IPS-18a (cell line): ENCODE data around the gene MIER1.
"Not testable (repeated sequence)": the region's sequence is repeated elsewhere in the genome, so short reads cannot be mapped to it uniquely, and the experiment has no call there.

Experiments used
- H3K27ac ChIP-seq: one replicate; pipeline ENCODE4 v1.5.1; 2013; ENCODE audit warnings: low read length
- H3K27me3 ChIP-seq: one replicate; pipeline ENCODE4 v1.6.1; 2013; ENCODE audit warnings: mild to moderate bottlenecking, low read length; ENCODE audit not compliant: control insufficient read depth, insufficient read depth
- H3K36me3 ChIP-seq: one replicate; pipeline ENCODE4 v1.6.1; 2013; ENCODE audit warnings: low read depth, low read length; ENCODE audit not compliant: control insufficient read depth
- H3K4me1 ChIP-seq: one replicate; pipeline ENCODE4 v1.6.1; 2013; ENCODE audit warnings: low read depth, low read length; ENCODE audit not compliant: control insufficient read depth
- H3K4me3 ChIP-seq: one replicate; pipeline ENCODE4 v1.5.1; 2013; ENCODE audit warnings: low read length
- H3K9ac ChIP-seq: one replicate; pipeline ENCODE4 v1.6.1; 2013; ENCODE audit warnings: mild to moderate bottlenecking, low read length, moderate library complexity
- H3K9me3 ChIP-seq: one replicate; pipeline ENCODE4 v1.6.1; 2013; ENCODE audit warnings: low read depth, low read length; ENCODE audit not compliant: control insufficient read depth

Gene MIER1

GRCh38 chr1:66924756-66925557 is at the start of gene MIER1, which contains the start of gene DNAI4:
MIER1 (plus strand) TSS chr1:66924990; CDS start chr1:66925029, 39 bp downstream.
DNAI4 (minus strand) TSS chr1:66924856; CDS start chr1:66924831, 25 bp downstream.
- Histone ChIP-seq H3K4me3 (peak within 1 kb of the TSS; percentile 87), H3K4me1 (peaks cover 19% of the 10 kb centered on the region), H3K27ac (peak within 1 kb of the TSS; percentile 94), H3K9ac (peak within 1 kb of the TSS; percentile 94), H3K27me3 (no peaks in the 10 kb centered on the region), H3K36me3 (no peaks in the 10 kb centered on the region), H3K9me3 (no peaks in the 10 kb centered on the region)

- no peaks in the 10 kb centered on the region for H3K4me1 ChIP-seq
- no peaks in the 10 kb centered on the region for H3K36me3 ChIP-seq
- no peak overlapping the region for H3K4me3 ChIP-seq
- H3K9ac ChIP-seq = no peak overlapping the region
- H3K27me3 ChIP-seq = no peaks in the 10 kb centered on the region
- H3K27ac ChIP-seq = no peak overlapping the region
- peaks cover 3% of the 10 kb centered on the region for H3K9me3 ChIP-seq
These were observed 48.1 kb upstream of the MIER1 start for GRCh38 chr1:66876664-66877063.

- Histone ChIP-seq H3K27ac (no peak overlapping the region), H3K36me3 (no peaks in the 10 kb centered on the region), H3K4me1 (no peaks in the 10 kb centered on the region), H3K9me3 (no peaks in the 10 kb centered on the region), H3K9ac (no peak overlapping the region), H3K27me3 (no peaks in the 10 kb centered on the region), H3K4me3 (no peak overlapping the region)
These were observed 35.8 kb upstream of the MIER1 start for GRCh38 chr1:66889030-66889429.

- no peaks in the 10 kb centered on the region for H3K4me1 ChIP-seq
- no peaks in the 10 kb centered on the region for H3K36me3 ChIP-seq
- H3K27ac ChIP-seq = no peak overlapping the region
- no peaks in the 10 kb centered on the region for H3K27me3 ChIP-seq
- H3K9me3 ChIP-seq = no peaks in the 10 kb centered on the region
- no peak overlapping the region for H3K9ac ChIP-seq
- H3K4me3 ChIP-seq = no peak overlapping the region
These were observed 34.2 kb upstream of the MIER1 start for GRCh38 chr1:66890621-66891020.

DNA sequence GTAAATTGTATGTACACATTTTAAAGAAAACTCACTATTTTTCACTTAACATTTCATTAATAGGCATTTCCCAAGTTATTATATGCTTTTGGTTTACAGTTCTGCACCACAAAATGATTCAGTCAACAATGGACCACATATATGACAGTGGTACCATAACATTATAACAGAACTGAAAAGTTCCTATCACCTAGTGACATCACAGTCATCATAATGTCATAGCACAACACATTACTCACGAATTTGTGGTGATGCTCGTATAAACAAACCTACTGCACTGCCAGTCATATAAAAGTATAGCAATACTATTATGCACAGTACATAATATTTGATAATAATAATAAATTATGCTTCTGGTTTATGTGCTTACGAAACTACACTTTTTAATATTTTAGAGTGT is 31.1 kb upstream of the MIER1 start:
- H3K4me3 ChIP-seq = no peak overlapping the region
- H3K9ac ChIP-seq = no peak overlapping the region
- no peaks in the 10 kb centered on the region for H3K27me3 ChIP-seq
- H3K9me3 ChIP-seq = no peaks in the 10 kb centered on the region
- H3K36me3 ChIP-seq = no peaks in the 10 kb centered on the region
- no peak overlapping the region for H3K27ac ChIP-seq
- H3K4me1 ChIP-seq = no peaks in the 10 kb centered on the region

GRCh38 chr1:66915203-66915602 is 9.6 kb upstream of the MIER1 start:
- H3K36me3 ChIP-seq, H3K4me3 ChIP-seq, H3K9ac ChIP-seq, H3K4me1 ChIP-seq, H3K27ac ChIP-seq, H3K27me3 ChIP-seq: not testable (repeated sequence)
- peaks cover 11% of the 10 kb centered on the region for H3K9me3 ChIP-seq

DNA sequence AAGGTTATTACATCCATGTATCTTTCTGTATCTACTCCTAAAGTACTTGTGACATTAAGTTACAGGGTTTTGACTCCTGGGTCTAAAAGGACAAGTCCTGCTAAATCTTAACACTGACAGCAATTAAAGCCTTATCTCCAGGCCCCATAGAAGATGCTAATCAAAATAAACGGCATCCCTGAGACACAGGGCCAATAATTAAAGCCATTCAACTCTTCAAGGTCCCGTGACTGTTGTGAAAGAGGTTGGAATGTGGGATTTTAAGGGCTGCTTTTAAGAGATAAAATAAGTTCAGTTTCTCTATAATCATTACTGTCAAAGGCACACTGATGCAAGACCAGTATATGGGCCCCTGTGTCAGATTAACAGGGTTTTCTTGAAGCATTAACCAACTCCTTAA is 8.5 kb upstream of the MIER1 start:
- Histone ChIP-seq H3K4me1 (peaks cover 7% of the 10 kb centered on the region), H3K27ac (no peak overlapping the region), H3K9ac (no peak overlapping the region), H3K4me3 (no peak overlapping the region), H3K36me3 (no peaks in the 10 kb centered on the region), H3K27me3 (no peaks in the 10 kb centered on the region), H3K9me3 (peaks cover 11% of the 10 kb centered on the region)

DNA sequence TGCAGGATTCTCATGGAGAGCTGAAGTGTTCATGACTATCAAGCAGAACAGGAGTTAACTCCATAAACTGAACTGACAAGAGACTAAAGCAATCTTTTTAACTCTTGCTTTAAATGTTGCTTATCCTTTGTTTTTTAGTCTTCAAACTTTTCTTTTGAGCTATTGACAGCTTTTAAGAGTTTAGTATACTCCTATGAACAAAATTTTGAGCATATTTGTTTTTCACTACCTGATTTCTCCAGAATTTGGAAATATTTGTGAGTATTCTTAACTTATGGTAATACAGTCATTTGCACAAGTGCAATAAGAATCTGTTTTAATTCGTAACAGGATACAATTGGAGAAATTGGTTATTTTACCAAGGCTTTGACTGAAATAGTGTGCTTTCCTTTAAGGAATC is 7.3 kb upstream of the MIER1 start:
- H3K27ac ChIP-seq = no peak overlapping the region
- H3K36me3 ChIP-seq = no peaks in the 10 kb centered on the region
- peaks cover 5% of the 10 kb centered on the region for H3K4me1 ChIP-seq
- H3K9me3 ChIP-seq = peaks cover 11% of the 10 kb centered on the region
- H3K4me3 ChIP-seq = no peak overlapping the region
- H3K9ac ChIP-seq = no peak overlapping the region
- H3K27me3 ChIP-seq = no peaks in the 10 kb centered on the region

- Histone ChIP-seq H3K4me3 (no peak overlapping the region), H3K4me1 (peaks cover 10% of the 10 kb centered on the region), H3K36me3 (no peaks in the 10 kb centered on the region), H3K27me3 (no peaks in the 10 kb centered on the region), H3K27ac (no peak overlapping the region), H3K9me3 (peaks cover 11% of the 10 kb centered on the region), H3K9ac (no peak overlapping the region)
These were observed 5.7 kb upstream of the MIER1 start for GRCh38 chr1:66919063-66919462.

GRCh38 chr1:66919828-66920227 is 5.0 kb upstream of the MIER1 start:
- H3K4me3 ChIP-seq = no peak overlapping the region
- no peaks in the 10 kb centered on the region for H3K27me3 ChIP-seq
- H3K27ac ChIP-seq = no peak overlapping the region
- H3K36me3 ChIP-seq = no peaks in the 10 kb centered on the region
- no peak overlapping the region for H3K9ac ChIP-seq
- peaks cover 11% of the 10 kb centered on the region for H3K9me3 ChIP-seq
- peaks cover 10% of the 10 kb centered on the region for H3K4me1 ChIP-seq

DNA sequence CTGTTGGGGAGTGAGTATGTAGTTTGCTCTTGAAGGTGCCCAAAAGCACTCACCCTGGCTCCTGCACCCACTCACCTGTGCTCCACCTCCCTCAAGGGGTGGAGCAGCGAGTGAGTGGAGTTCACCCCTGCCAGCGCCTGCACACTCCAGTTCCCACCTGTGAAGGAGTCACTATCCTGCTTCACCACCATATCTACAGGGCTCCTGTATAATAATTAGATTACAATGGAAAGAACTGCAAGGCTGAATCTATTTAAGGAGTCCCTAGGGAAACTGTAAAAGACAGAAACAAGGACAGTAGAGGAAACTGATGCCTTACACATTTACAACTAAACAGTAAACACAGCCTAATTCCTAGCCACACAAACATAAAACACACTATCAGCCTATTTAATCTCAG is 4.2 kb upstream of the MIER1 start:
- H3K27ac ChIP-seq = no peak overlapping the region
- no peaks in the 10 kb centered on the region for H3K36me3 ChIP-seq
- no peak overlapping the region for H3K9ac ChIP-seq
- peaks cover 11% of the 10 kb centered on the region for H3K9me3 ChIP-seq
- H3K4me3 ChIP-seq = no peak overlapping the region
- H3K4me1 ChIP-seq = peaks cover 10% of the 10 kb centered on the region
- no peaks in the 10 kb centered on the region for H3K27me3 ChIP-seq

GRCh38 chr1:66925558-66925910 is 744 bp downstream of the MIER1 start:
- peak overlapping the region; percentile 87 for H3K4me3 ChIP-seq
- peak overlapping the region; percentile 94 for H3K9ac ChIP-seq
- H3K27me3 ChIP-seq = no peaks in the 10 kb centered on the region
- no peaks in the 10 kb centered on the region for H3K36me3 ChIP-seq
- no peak overlapping the region for H3K27ac ChIP-seq
- H3K4me1 ChIP-seq = peaks cover 19% of the 10 kb centered on the region
- no peaks in the 10 kb centered on the region for H3K9me3 ChIP-seq
